Gastroesophageal sphincter (tissue), 4 donors: Measurements from ENCODE around the gene USF3. TPM values are rescaled to one million over a fixed set of nuclear protein-coding genes. Genes with fewer than 3 reads are reported as not detected.

ENCODE experiments used
- ATAC-seq: fragments of 150-250 bp; one replicate; pipeline ENCODE4 v1.9.1; 2016; ENCODE audit warnings: mild to moderate bottlenecking, moderate library complexity
- H3K27ac ChIP-seq, 4 donors: fragments of 200-600 bp; sonication (generic) in 3 of 4; 1 replicate in 3 of 4; 2 replicates in 1 of 4; pipeline ENCODE4 v1.5.1; 2016 to 2019
- H3K27me3 ChIP-seq: fragments of 200-600 bp; sonication (generic); one replicate; pipeline ENCODE4 v1.5.1; 2019
- H3K36me3 ChIP-seq, 2 donors: fragments of 200-600 bp; sonication (generic); one replicate each; pipeline ENCODE4 v1.5.1; 2019; ENCODE audit warnings: control low read depth in 1 of 2
- H3K4me1 ChIP-seq, 3 donors: fragments of 200-600 bp; sonication (generic); 1 replicate in 2 of 3; 2 replicates in 1 of 3; pipeline ENCODE4 v1.5.1; 2016 to 2019; ENCODE audit warnings: control low read depth in 2 of 3
- H3K4me3 ChIP-seq, 2 donors: fragments of 200-600 bp; sonication (generic); one replicate each; pipeline ENCODE4 v1.5.1; 2019; ENCODE audit warnings: mild to moderate bottlenecking in 1 of 2, moderate library complexity in 1 of 2
- H3K9me3 ChIP-seq, 3 donors: fragments of 200-600 bp; sonication (generic); one replicate each; pipeline ENCODE4 v1.5.1; 2017 to 2019; ENCODE audit warnings: control low read depth in 2 of 3
- CTCF ChIP-seq, 4 experiments: fragments of 200-600 bp in 2 of 4; fragments of 450-650 bp in 2 of 4; sonication (generic) in 1 of 4; IDR thresholded peaks; one replicate each; pipeline ENCODE4 v1.5.1; 2017 to 2019; ENCODE audit warnings: antibody characterized with exemption in 4 of 4, mild to moderate bottlenecking in 2 of 4, moderate library complexity in 2 of 4
- EP300 ChIP-seq: sonication (generic); formaldehyde crosslinking; IDR thresholded peaks from one replicate; pipeline ENCODE4 v1.6.1; 2017; ENCODE audit warnings: antibody characterized with exemption, mild to moderate bottlenecking
- POLR2A ChIP-seq, 2 donors: fragments of 450-650 bp; IDR thresholded peaks; one replicate each; pipeline ENCODE4 v1.6.1; 2017; ENCODE audit warnings: antibody characterized with exemption in 2 of 2, mild to moderate bottlenecking in 2 of 2, moderate library complexity in 1 of 2
- POLR2AphosphoS5 ChIP-seq: sonication (generic); formaldehyde crosslinking; IDR thresholded peaks from one replicate; pipeline ENCODE4 v1.6.1; 2017; ENCODE audit warnings: antibody characterized with exemption
- WGBS, 2 donors: methylation state at CpG; one replicate each; pipeline ENCODE4 v1.1.5; 2018; ENCODE audit warnings: low coverage in 1 of 2; 5-methylcytosine and 5-hydroxymethylcytosine counted together
- total RNA-seq, 4 donors: library from RNA; depleted of rRNA; stranded (reverse); fragments of >200 nt; gene quantifications; one replicate each; pipeline ENCODE4 v1.1.0, GENCODE V29; 2016

The USF3 gene
- total RNA-seq, 4 donors from 2014 or later, result 27.3 to 33.2 (median 29.6) TPM

- Histone ChIP-seq H3K27ac (peak overlapping the region in 1 of 4 donors; percentile 14), H3K9me3 (no peaks in the 10 kb centered on the region), H3K4me1 (peaks cover 0 to 64% (median 0%) of the 10 kb centered on the region in 3 donors), H3K4me3 (no peak overlapping the region), H3K36me3 (peaks cover 0 to 32% of the 10 kb centered on the region in 2 donors), H3K27me3 (no peaks in the 10 kb centered on the region)
- no peak for TF ChIP-seq CTCF (IDR thresholded peaks at IDR 0.05)
- no peak for TF ChIP-seq EP300
- no peak for TF ChIP-seq POLR2A (IDR thresholded peaks at IDR 0.05)
- no peak for TF ChIP-seq POLR2AphosphoS5
- no peak for ATAC-seq
These were observed 31.8 kb downstream of the USF3 start for GRCh38 chr3:113664523-113665094.

DNA sequence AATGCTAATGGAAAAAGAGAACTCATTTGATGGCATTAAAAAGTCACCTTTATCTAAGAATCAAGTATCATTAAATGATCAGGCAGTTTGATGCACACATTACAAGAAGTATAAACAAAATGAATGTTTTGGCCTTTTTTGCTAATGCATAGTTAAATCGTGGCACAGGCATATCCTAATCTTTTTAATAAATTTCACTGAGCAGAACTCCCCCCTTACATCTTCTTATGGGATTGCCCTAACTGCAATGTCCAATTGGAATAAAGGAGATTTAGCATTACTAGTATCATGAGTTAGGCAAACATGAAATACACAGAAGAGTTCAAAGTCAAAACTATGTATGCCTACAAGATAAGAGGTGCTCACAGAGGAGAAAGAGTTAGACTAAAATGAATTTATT is 32.7 kb downstream of the USF3 start:
- peaks cover 0 to 55% (median 0%) of the 10 kb centered on the region in 3 donors for H3K4me1 ChIP-seq
- H3K36me3 ChIP-seq, result peaks cover 0 to 41% of the 10 kb centered on the region in 2 donors
- H3K9me3 ChIP-seq, result no peaks in the 10 kb centered on the region
- H3K4me3 ChIP-seq, result no peak overlapping the region
- 29 to 63% methylated on average over 1 of the region's 1 CpG for WGBS, 2 donors
- no peak for TF ChIP-seq POLR2AphosphoS5
- TF ChIP-seq EP300, result no peak
- TF ChIP-seq CTCF (IDR thresholded peaks at IDR 0.05), result no peak
- TF ChIP-seq POLR2A (IDR thresholded peaks at IDR 0.05), result no peak
- ATAC-seq, result no peak
- peak overlapping the region in 2 of 4 donors; percentile 5 to 64 for H3K27ac ChIP-seq
- H3K27me3 ChIP-seq, result no peaks in the 10 kb centered on the region

- Histone ChIP-seq H3K4me1 (peaks cover 0 to 51% (median 0%) of the 10 kb centered on the region in 3 donors), H3K27me3 (no peaks in the 10 kb centered on the region), H3K4me3 (no peak overlapping the region), H3K9me3 (no peaks in the 10 kb centered on the region), H3K36me3 (peaks cover 0 to 44% of the 10 kb centered on the region in 2 donors), H3K27ac (peak overlapping the region; percentile 5 to 65 (median 46))
- 87 to 93% methylated on average over 3 of the region's 3 CpGs for WGBS, 2 donors
- TF ChIP-seq EP300 (no peak), POLR2A (IDR thresholded peaks at IDR 0.05) (no peak), CTCF (IDR thresholded peaks at IDR 0.05) (no peak), POLR2AphosphoS5 (no peak)
- ATAC-seq, result no peak
These were observed 33.1 kb downstream of the USF3 start for GRCh38 chr3:113663324-113663750.

GRCh38 chr3:113662824-113663223 is 33.6 kb downstream of the USF3 start:
- no peaks in the 10 kb centered on the region for H3K9me3 ChIP-seq
- peak overlapping the region; percentile 5 to 65 (median 46) for H3K27ac ChIP-seq
- TF ChIP-seq POLR2A (IDR thresholded peaks at IDR 0.05), result no peak
- TF ChIP-seq EP300, result no peak
- TF ChIP-seq POLR2AphosphoS5, result no peak
- no peak for TF ChIP-seq CTCF (IDR thresholded peaks at IDR 0.05)
- H3K4me1 ChIP-seq, result peaks cover 0 to 46% (median 0%) of the 10 kb centered on the region in 3 donors
- H3K27me3 ChIP-seq, result no peaks in the 10 kb centered on the region
- peaks cover 0 to 49% of the 10 kb centered on the region in 2 donors for H3K36me3 ChIP-seq
- no peak for ATAC-seq
- 56% methylated on average over 1 of the region's 1 CpG; no CpG with 5 or more reads in 1 of the 2 donors for WGBS, 2 donors
- no peak overlapping the region for H3K4me3 ChIP-seq

GRCh38 chr3:113660896-113661295 is 35.5 kb downstream of the USF3 start:
- Histone ChIP-seq H3K27ac (peak overlapping the region; percentile 53 to 70 (median 64)), H3K36me3 (peaks cover 0 to 58% of the 10 kb centered on the region in 2 donors)
- ATAC-seq, result peak; percentile 81

More at GRCh38 chr3:113660896-113661295, 35.5 kb downstream of the USF3 start:
- no peak overlapping the region for H3K4me3 ChIP-seq
- TF ChIP-seq POLR2AphosphoS5 (peak; percentile 77), POLR2A (IDR thresholded peaks at IDR 0.05) (no peak)
- peaks cover 0 to 39% (median 0%) of the 10 kb centered on the region in 3 donors for H3K4me1 ChIP-seq
- no peaks in the 10 kb centered on the region for H3K27me3 ChIP-seq
- H3K9me3 ChIP-seq, result no peaks in the 10 kb centered on the region
- 39 to 51% methylated on average over 3 to 4 of the region's 4 CpGs for WGBS, 2 donors
